ENCODE measurements around the gene CHD9. TPM values are rescaled to one million over a fixed set of nuclear protein-coding genes. Genes with fewer than 3 reads are reported as not detected.

The CHD9 gene
- total and polyA plus RNA-seq, 9 of the 15 experiments (the other 6 are each of a cell fraction or from before 2014, with no cell fraction given): 29.0 to 69.3 (median 40.6) TPM

GRCh38 chr16:53083119-53083518, 28.3 kb downstream of the CHD9 start:
- H3K4me3 ChIP-seq: no peak overlapping the region
- FAIRE-seq (peak; percentile 26), DNase-seq (ENCODE audit: extremely low read depth in 1 of 4, low spot score in 3 of 4) (peak in 2 of 4 experiments; percentile 51 to 54), ATAC-seq (peak; percentile 40)
- no TSS peak for BruUV-seq (replicated peaks)
- intact Hi-C loops (cut with micrococcal nuclease) (no loop called here), in situ Hi-C loops (cut with MboI) (no loop called here)
- H3K4me2 ChIP-seq (ENCODE audit: insufficient read depth, low read length): no peak overlapping the region
- CTCF ChIA-PET (ENCODE audit: low intra/inter-chr PET ratio): no interaction called here
- no peaks in the 10 kb centered on the region for H3K9me1 ChIP-seq (ENCODE audit: control insufficient read depth, insufficient read depth, low read length)
- 24% methylated on average over 1 of the region's 1 CpG for WGBS (ENCODE audit: insufficient coverage, low coverage, missing lambda C conversion rate)
- no peaks in the 10 kb centered on the region for H3K27me3 ChIP-seq (ENCODE audit: control insufficient read depth in 2 of 2, insufficient read depth in 2 of 2, low read length in 2 of 2)
- POLR2A ChIA-PET: interaction anchor here (1.0 to 1.9 kb wide), 5 partner anchors 9 to 46 kb away, joined by 3 to 6 read pairs (median 4); no protein-coding TSS in a partner anchor
- no peak overlapping the region for H3K9ac ChIP-seq (ENCODE audit: insufficient read depth in 1 of 2, low read depth in 2 of 2, low read length in 2 of 2)
- H3K9me3 ChIP-seq (replicated peaks; ENCODE audit: control insufficient read depth, insufficient read depth, low read depth, low read length): no peaks in the 10 kb centered on the region; the same call in 1 of the 2 replicates
- H4K20me1 ChIP-seq (replicated peaks; ENCODE audit: control insufficient read depth, insufficient read depth, low read length): no peaks in the 10 kb centered on the region; the same call in 1 of the 2 replicates
- H3K36me3 ChIP-seq (ENCODE audit: control insufficient read depth, insufficient read depth, low read length): peaks cover 21% of the 10 kb centered on the region; the same call in 2 of the 3 replicates
- no peak overlapping the region for H3K27ac ChIP-seq (ENCODE audit: extremely low read depth, low read depth, low read length)
- peaks cover 5 to 59% of the 10 kb centered on the region in 2 experiments; a peak in 3 of 5 replicates for H3K4me1 ChIP-seq (replicated peaks in 1 of 2; ENCODE audit: control insufficient read depth in 2 of 2, insufficient read depth in 2 of 2, low read length in 2 of 2)
- H3K79me2 ChIP-seq (ENCODE audit: control insufficient read depth, insufficient read depth, low read length): peaks cover 74% of the 10 kb centered on the region
- no peak overlapping the region for H2AFZ ChIP-seq (ENCODE audit: low read depth, low read length)
- TF ChIP-seq TCF7L2 (IDR thresholded peaks at IDR 0.05; ENCODE audit: low read depth, low read length) (no peak), TEAD4 (IDR thresholded peaks at IDR 0.05; ENCODE audit: low read length) (peak; percentile 47; the same call in 1 of the 2 replicates), TEAD4 (CRISPR knock-in tag; IDR thresholded peaks at IDR 0.05; ENCODE audit: borderline replicate concordance) (no peak), ARNT (IDR thresholded peaks at IDR 0.05) (no peak), KDM1A (IDR thresholded peaks at IDR 0.05) (peak in 1 of 2 experiments; percentile 11; a peak in 1 of 4 replicates), SNIP1 (IDR thresholded peaks at IDR 0.05; ENCODE audit: low read depth) (no peak), THRAP3 (IDR thresholded peaks at IDR 0.05; ENCODE audit: borderline replicate concordance) (no peak), ZNF184 (CRISPR knock-in tag; IDR thresholded peaks at IDR 0.05) (peak; percentile 85), ATF7 (IDR thresholded peaks at IDR 0.05) (no peak), MXI1 (IDR thresholded peaks at IDR 0.05; ENCODE audit: low read depth, low read length) (no peak), CREB3 (tag; conservative IDR thresholded peaks at IDR 0.05; ENCODE audit: low read depth) (no peak), CTBP1 (IDR thresholded peaks at IDR 0.05; ENCODE audit: borderline replicate concordance) (peak; percentile 35; the same call in 1 of the 2 replicates), CREB1 (IDR thresholded peaks at IDR 0.05) (no peak), CREB1 (CRISPR knock-in tag; IDR thresholded peaks at IDR 0.05) (no peak), LCOR (CRISPR knock-in tag; IDR thresholded peaks at IDR 0.05) (no peak), HDAC1 (IDR thresholded peaks at IDR 0.05) (no peak), ETV1 (tag; conservative IDR thresholded peaks at IDR 0.05; ENCODE audit: low read depth) (peak; percentile 47; the same call in 1 of the 2 replicates), MAFG (tag; conservative IDR thresholded peaks at IDR 0.05) (no peak), CEBPB (tag; IDR thresholded peaks at IDR 0.05) (peak; percentile 43; the same call in 1 of the 2 replicates), ZSCAN29 (IDR thresholded peaks at IDR 0.05) (no peak), BHLHE40 (IDR thresholded peaks at IDR 0.05; ENCODE audit: low read length) (no peak)
- TF ChIP-seq, protein P1, sequence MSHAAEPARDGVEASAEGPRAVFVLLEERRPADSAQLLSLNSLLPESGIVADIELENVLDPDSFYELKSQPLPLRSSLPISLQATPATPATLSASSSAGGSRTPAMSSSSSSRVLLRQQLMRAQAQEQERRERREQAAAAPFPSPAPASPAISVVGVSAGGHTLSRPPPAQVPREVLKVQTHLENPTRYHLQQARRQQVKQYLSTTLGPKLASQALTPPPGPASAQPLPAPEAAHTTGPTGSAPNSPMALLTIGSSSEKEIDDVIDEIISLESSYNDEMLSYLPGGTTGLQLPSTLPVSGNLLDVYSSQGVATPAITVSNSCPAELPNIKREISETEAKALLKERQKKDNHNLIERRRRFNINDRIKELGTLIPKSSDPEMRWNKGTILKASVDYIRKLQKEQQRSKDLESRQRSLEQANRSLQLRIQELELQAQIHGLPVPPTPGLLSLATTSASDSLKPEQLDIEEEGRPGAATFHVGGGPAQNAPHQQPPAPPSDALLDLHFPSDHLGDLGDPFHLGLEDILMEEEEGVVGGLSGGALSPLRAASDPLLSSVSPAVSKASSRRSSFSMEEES (CRISPR knock-in tag; IDR thresholded peaks at IDR 0.05): no peak
- TF ChIP-seq, protein P2, sequence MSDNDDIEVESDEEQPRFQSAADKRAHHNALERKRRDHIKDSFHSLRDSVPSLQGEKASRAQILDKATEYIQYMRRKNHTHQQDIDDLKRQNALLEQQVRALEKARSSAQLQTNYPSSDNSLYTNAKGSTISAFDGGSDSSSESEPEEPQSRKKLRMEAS (CRISPR knock-in tag; IDR thresholded peaks at IDR 0.05): no peak
